GM19025 (cell line): ENCODE measurements around the gene OR1J1.
A peak's percentile ranks its signal among the peaks of the same experiment; 100 is the strongest.

Source experiments
- ATAC-seq: cut with Tn5 transposase; IDR thresholded peaks from one replicate; pipeline ENCODE4 v1.9.1; 2021; ENCODE audit warnings: mild to moderate bottlenecking, low read depth, moderate library complexity; ENCODE audit not compliant: unreplicated experiment

The OR1J1 gene, protein sequence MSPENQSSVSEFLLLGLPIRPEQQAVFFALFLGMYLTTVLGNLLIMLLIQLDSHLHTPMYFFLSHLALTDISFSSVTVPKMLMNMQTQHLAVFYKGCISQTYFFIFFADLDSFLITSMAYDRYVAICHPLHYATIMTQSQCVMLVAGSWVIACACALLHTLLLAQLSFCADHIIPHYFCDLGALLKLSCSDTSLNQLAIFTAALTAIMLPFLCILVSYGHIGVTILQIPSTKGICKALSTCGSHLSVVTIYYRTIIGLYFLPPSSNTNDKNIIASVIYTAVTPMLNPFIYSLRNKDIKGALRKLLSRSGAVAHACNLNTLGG

GRCh38 chr9:122477826-122478225 is at the start of gene OR1J1:
Gene OR1J1, minus strand, starts transcription at chr9:122477926. Its CDS starts 0 bp downstream, at chr9:122477926.
- no peak for ATAC-seq

DNA sequence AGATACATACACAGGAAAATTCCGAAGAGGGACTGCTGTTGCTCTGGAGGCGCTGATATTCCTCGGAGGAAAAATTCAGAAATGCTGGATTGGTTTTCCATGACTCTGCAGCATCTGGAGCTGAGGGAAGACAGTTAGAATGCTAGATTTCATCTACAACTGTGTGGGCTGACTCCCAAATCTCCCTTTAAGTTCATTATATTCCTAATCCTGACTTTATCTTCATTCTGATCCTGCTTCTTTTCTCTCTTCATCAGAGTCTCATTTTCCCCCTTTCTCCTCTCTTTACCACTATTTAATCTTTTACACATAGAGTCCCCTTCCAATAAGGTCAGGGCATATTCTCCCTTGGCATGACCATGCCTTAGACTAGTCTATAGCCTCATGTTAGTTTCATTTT is 49.5 kb upstream of the OR1J1 start, which contains the start of gene OR1N1:
Gene OR1N1, minus strand, starts transcription at position 101 of the 400 bp plus-strand sequence. Its CDS starts 0 bp downstream, at position 101.
- no peak for ATAC-seq

DNA sequence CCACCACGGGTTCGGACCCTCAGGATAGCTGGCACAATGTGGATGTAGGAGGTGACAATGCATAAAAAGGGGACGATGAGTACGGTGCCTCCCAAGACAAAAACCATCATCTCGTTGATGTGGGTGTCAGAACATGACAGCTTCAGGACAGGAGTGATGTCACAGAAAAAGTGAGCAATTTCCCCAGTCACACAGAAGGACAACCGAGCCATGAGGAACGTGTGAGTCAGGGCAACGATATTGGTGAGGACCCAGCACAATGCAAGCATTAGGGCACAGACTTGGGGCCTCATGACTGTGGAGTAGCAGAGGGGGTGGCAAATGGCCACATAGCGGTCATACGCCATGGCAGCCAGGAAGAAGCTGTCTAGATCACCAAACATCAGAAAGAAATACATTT is 48.9 kb upstream of the OR1J1 start:
- ATAC-seq, result no peak

GRCh38 chr9:122519376-122519775 is 41.6 kb upstream of the OR1J1 start:
- no peak for ATAC-seq

GRCh38 chr9:122518841-122519240 is 41.1 kb upstream of the OR1J1 start, which contains the start of gene OR1J4:
Gene OR1J4, plus strand, starts transcription at chr9:122519141. Its CDS starts 0 bp downstream, at chr9:122519141.
- no peak for ATAC-seq

DNA sequence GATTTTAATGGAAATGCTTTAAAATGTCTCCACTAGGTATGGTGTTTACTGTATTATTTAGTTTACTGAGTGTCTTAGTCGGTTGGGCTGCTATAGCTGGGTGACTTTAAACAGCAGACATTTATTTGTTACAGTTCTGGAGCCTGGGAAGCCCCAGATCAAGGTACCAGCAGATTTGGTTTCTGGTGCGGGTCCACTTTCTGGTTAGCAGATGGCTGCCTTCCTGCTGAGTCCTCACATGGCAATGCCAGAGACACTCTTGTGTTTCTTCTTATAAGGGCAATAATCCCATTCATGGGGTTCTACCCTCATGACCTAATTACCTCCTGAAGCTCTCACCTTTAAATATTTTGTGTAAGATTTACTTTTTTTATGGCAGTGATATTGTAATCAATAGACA is 40.5 kb upstream of the OR1J1 start:
- ATAC-seq, result no peak

GRCh38 chr9:122510502-122510901 is 32.8 kb upstream of the OR1J1 start, which contains the start of gene OR1J2:
Gene OR1J2, plus strand, starts transcription at chr9:122510802. Its CDS starts 0 bp downstream, at chr9:122510802.
- ATAC-seq, result no peak

GRCh38 chr9:122506964-122507363 is 29.2 kb upstream of the OR1J1 start:
- ATAC-seq, result no peak

- ATAC-seq, result no peak
These were observed 21.2 kb upstream of the OR1J1 start for GRCh38 chr9:122498883-122499288.

DNA sequence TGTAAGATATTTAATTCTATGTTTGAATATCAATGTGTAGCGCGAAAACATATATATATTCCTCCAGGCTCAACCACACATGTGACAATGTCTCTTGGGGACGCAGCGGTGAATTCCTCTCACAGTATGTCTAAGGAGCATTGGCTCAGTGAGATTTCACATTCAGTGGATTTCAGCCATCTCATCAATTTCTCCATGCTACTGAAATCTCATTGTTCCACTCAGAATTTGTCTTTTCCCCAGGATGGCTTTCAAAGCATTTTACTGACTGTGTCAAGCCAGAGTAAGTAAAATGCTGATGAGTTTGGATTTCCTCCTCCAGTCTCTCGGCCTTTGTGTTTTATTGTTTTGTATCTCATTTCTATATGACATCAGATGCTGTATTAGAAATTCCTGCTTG is 1.3 kb upstream of the OR1J1 start:
- no peak for ATAC-seq

DNA sequence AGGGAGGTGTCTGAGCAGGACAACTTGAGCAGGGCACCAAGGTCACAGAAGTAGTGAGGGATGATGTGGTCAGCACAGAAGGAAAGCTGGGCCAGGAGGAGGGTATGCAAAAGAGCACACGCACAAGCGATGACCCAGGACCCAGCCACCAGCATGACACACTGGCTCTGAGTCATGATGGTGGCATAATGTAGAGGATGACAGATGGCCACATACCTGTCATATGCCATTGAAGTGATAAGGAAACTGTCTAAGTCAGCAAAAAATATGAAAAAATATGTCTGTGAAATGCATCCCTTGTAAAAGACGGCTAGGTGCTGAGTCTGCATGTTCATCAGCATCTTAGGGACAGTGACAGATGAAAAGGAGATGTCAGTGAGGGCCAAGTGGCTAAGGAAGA is 380 bp downstream of the OR1J1 start:
- no peak for ATAC-seq

- ATAC-seq, result no peak
These were observed 2.0 kb downstream of the OR1J1 start for GRCh38 chr9:122475717-122476116.

DNA sequence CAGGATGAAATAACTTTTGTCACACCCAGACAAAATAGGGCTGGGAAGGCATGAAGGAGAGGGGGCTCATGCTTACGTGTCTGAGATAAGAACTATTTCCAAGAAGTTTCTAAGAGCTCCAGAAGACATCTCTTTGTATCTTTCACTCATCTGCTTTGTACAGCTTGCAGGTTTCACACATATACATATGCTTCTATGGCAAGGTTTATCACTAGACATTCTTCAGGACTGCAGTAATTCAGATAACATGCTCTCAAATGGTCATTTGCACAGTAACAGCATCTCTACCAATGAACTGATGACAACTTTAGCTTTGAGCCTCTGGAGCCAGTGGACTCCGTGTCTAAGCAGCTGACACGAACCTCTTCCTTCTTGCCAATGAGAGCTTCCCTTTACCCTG is 3.2 kb downstream of the OR1J1 start:
- ATAC-seq, result no peak

- ATAC-seq, result no peak
These were observed 9.0 kb downstream of the OR1J1 start for GRCh38 chr9:122468735-122469134.

- ATAC-seq, result no peak
These were observed 11.3 kb downstream of the OR1J1 start for GRCh38 chr9:122466456-122466855.

- peak; percentile 39 for ATAC-seq
These were observed 12.8 kb downstream of the OR1J1 start for GRCh38 chr9:122464633-122465567.

DNA sequence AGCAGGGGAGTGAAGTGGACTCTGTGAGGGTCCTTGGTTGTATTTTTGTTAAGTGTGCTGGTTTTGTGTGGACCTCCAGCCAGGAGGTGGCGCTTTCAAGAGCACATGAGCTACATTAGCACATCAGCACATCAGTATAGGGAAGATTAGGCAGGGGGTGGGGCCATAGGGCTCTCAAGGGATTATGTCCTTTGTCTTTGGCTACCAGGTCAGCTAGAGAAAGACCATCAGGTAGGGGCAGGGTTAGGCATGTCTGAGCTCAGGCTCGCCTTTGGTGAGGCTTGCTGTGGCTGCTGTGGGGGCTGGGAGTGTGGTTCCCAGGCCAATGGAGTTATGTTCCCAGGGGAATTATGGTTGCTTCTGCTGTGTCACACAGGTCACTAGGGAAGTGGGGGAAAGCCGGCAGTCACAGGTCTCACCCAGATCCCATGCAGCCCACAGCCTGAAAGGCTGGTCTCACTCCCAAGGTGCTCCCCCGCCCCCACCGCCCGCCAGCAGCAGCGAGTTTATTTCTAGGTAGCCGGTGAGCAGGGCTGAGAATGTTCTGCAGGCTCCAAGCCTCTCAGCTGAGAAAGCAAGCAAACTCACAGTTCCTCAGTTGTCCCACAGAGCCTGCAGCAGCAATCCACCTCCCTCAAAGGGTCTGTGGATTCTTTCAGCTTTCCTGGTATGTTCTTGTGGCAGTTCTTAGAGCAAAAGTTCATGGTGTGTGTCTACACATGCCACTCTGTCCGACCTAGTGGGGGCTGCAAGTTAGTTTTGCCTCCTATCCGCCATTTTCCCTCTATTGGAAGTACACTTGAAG is 13.7 kb downstream of the OR1J1 start:
- ATAC-seq, result peak; percentile 68

- no peak for ATAC-seq
These were observed 19.9 kb downstream of the OR1J1 start for GRCh38 chr9:122457787-122458186.

DNA sequence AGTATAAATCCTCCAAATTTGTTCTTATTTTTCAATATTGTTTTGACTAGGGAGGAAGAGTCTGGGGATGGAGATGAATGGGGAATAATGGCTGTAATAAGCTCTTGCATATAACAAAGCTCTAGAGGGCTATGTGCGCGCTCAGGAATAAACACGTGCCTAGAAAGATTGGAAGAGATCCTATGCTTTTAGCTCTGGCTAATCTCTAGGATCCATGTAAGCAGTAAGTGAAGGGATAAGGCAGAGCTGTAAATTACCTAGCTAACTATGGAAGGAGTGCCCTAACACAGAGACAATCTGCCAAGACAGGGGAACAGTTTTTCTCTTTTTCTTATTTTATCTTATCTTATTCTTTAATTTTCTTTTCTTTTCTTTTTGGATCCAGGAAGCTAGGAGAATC is 21.6 kb downstream of the OR1J1 start:
- ATAC-seq, result no peak

DNA sequence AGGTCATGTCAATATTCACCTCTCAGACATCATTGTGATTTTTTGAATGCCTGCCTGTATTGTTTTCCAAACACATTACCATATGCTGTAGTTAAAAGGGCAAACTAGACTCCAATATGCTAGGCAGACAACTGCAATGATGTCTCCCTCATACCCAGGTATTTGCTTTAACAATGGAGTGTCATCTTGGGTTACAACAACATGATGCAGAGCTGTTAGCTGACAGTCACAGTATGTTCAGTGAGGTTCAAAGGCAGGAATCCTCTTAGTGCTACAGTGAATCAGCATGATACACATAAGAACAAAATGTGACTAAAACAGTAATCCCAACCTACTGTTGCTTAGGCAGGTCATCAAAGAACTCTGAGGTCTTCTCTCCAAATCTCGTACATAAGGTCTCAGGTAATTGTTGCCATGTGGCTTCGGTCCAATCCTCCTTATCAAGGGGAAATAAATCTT is 24.0 kb downstream of the OR1J1 start:
- ATAC-seq, result no peak
